H9 (cell line): Measurements from ENCODE around the gene RASL10A. TPM values are rescaled to one million over a fixed set of nuclear protein-coding genes. Genes with fewer than 3 reads are reported as not detected.

Experiments
- DNase-seq: peaks from one replicate; pipeline ENCODE4 v3.0.0-alpha.2; 2017
- H2AFZ ChIP-seq: one replicate; pipeline ENCODE4 v1.6.1; 2013; ENCODE audit warnings: mild to moderate bottlenecking, low read length, control low read depth, moderate library complexity
- H2AK5ac ChIP-seq: 2 replicates; pipeline ENCODE4 v1.6.1; 2013; ENCODE audit warnings: low read length, control low read depth, mixed read lengths; ENCODE audit not compliant: insufficient read length
- H2BK120ac ChIP-seq: one replicate; pipeline ENCODE4 v1.6.1; 2013; ENCODE audit warnings: low read depth, mild to moderate bottlenecking, low read length, control low read depth, inconsistent platforms; ENCODE audit not compliant: poor library complexity, severe bottlenecking
- H2BK12ac ChIP-seq: 2 replicates; pipeline ENCODE4 v1.6.1; 2013; ENCODE audit warnings: low read length, control low read depth, mixed read lengths, low read depth; ENCODE audit not compliant: insufficient read length
- H2BK15ac ChIP-seq: 2 replicates; pipeline ENCODE4 v1.6.1; 2013; ENCODE audit warnings: low read depth, low read length, control low read depth
- H2BK20ac ChIP-seq: one replicate; pipeline ENCODE4 v1.6.1; 2013; ENCODE audit warnings: low read depth, mild to moderate bottlenecking, low read length, control low read depth, inconsistent platforms; ENCODE audit not compliant: poor library complexity, severe bottlenecking
- H2BK5ac ChIP-seq: 2 replicates; pipeline ENCODE4 v1.6.1; 2013; ENCODE audit warnings: low read length, control low read depth, mixed read lengths; ENCODE audit not compliant: insufficient read length
- H3K14ac ChIP-seq: 2 replicates; pipeline ENCODE4 v1.6.1; 2013; ENCODE audit warnings: low read length, control low read depth; ENCODE audit not compliant: insufficient read depth
- H3K18ac ChIP-seq: 2 replicates; pipeline ENCODE4 v1.6.1; 2013; ENCODE audit warnings: low read depth, mild to moderate bottlenecking, mixed read lengths, low read length, control low read depth; ENCODE audit not compliant: insufficient read length
- H3K23ac ChIP-seq: 2 replicates; pipeline ENCODE4 v1.6.1; 2013; ENCODE audit warnings: low read length, control low read depth, mixed read lengths, low read depth; ENCODE audit not compliant: insufficient read length
- H3K23me2 ChIP-seq: 2 replicates; pipeline ENCODE4 v1.6.1; 2013; ENCODE audit warnings: low read depth, mild to moderate bottlenecking, mixed read lengths, low read length, control low read depth; ENCODE audit not compliant: insufficient read length, poor library complexity, severe bottlenecking
- H3K27ac ChIP-seq: 2 replicates; pipeline ENCODE4 v1.5.1; 2013; ENCODE audit warnings: low read length, control low read depth, mixed read lengths, low read depth; ENCODE audit not compliant: insufficient read length
- H3K27me3 ChIP-seq: 2 replicates; pipeline ENCODE4 v1.6.1; 2013; ENCODE audit warnings: low read length, control low read depth, inconsistent platforms; ENCODE audit not compliant: insufficient read depth
- H3K4ac ChIP-seq: 2 replicates; pipeline ENCODE4 v1.6.1; 2013; ENCODE audit warnings: low read depth, mild to moderate bottlenecking, control low read depth, inconsistent platforms, low read length, moderate library complexity
- H3K4me1 ChIP-seq: 2 replicates; pipeline ENCODE4 v1.6.1; 2013; ENCODE audit warnings: low read length, control low read depth, inconsistent platforms; ENCODE audit not compliant: insufficient read depth
- H3K4me2 ChIP-seq: 2 replicates; pipeline ENCODE4 v1.6.1; 2013; ENCODE audit warnings: low read length, control low read depth, mixed read lengths; ENCODE audit not compliant: insufficient read length, insufficient read depth
- H3K56ac ChIP-seq: 2 replicates; pipeline ENCODE4 v1.6.1; 2013; ENCODE audit warnings: low read depth, mild to moderate bottlenecking, mixed read lengths, low read length, control low read depth; ENCODE audit not compliant: insufficient read length
- H3K79me1 ChIP-seq: 2 replicates; pipeline ENCODE4 v1.6.1; 2013; ENCODE audit warnings: low read depth, mild to moderate bottlenecking, moderate library complexity, low read length, control low read depth, inconsistent platforms; ENCODE audit not compliant: insufficient read depth, poor library complexity, severe bottlenecking
- H3K79me2 ChIP-seq: 2 replicates; pipeline ENCODE4 v1.6.1; 2013; ENCODE audit warnings: low read length, control low read depth, inconsistent platforms; ENCODE audit not compliant: insufficient read depth
- H3K9ac ChIP-seq: 2 replicates; pipeline ENCODE4 v1.6.1; 2013; ENCODE audit warnings: low read length, control low read depth, mixed read lengths; ENCODE audit not compliant: insufficient read length; ENCODE audit errors: extremely low read depth
- H3K9me3 ChIP-seq: one replicate; pipeline ENCODE4 v1.6.1; 2013; ENCODE audit warnings: low read depth, low read length, inconsistent platforms; ENCODE audit not compliant: control insufficient read depth
- H3T11ph ChIP-seq: one replicate; pipeline ENCODE4 v1.6.1; 2013; ENCODE audit warnings: mild to moderate bottlenecking, low read length, control low read depth, inconsistent platforms
- H4K20me1 ChIP-seq: one replicate; pipeline ENCODE4 v1.6.1; 2013; ENCODE audit not compliant: control insufficient read depth, insufficient read length, insufficient read depth
- H4K5ac ChIP-seq: 2 replicates; pipeline ENCODE4 v1.6.1; 2013; ENCODE audit warnings: low read depth, mild to moderate bottlenecking, mixed read lengths, low read length, control low read depth; ENCODE audit not compliant: insufficient read length
- H4K8ac ChIP-seq: replicated peaks from 2 replicates; pipeline ENCODE4 v1.6.1; 2013; ENCODE audit warnings: low read length, control low read depth, mixed read lengths, low read depth; ENCODE audit not compliant: insufficient read length
- H4K91ac ChIP-seq: 2 replicates; pipeline ENCODE4 v1.6.1; 2013; ENCODE audit warnings: low read depth, mild to moderate bottlenecking, moderate library complexity, mixed read lengths, low read length, control low read depth; ENCODE audit not compliant: insufficient read length
- H3K27ac Mint-ChIP-seq, 3 experiments: 2 replicates in 2 of 3; 3 replicates in 1 of 3; pipeline ENCODE4 v1.8.0; 2020 to 2021; ENCODE audit warnings: mixed read lengths in 3 of 3, mild to moderate bottlenecking in 1 of 3, moderate library complexity in 1 of 3
- H3K27me3 Mint-ChIP-seq: 2 replicates; pipeline ENCODE4 v1.8.0; 2021; ENCODE audit warnings: low read depth, mild to moderate bottlenecking, moderate library complexity, mixed read lengths
- H3K36me3 Mint-ChIP-seq, 3 experiments: 2 replicates in 2 of 3; 3 replicates in 1 of 3; pipeline ENCODE4 v1.8.0; 2020 to 2021; ENCODE audit warnings: low read depth in 3 of 3, mixed read lengths in 3 of 3; ENCODE audit not compliant: insufficient read depth in 1 of 3
- H3K4me1 Mint-ChIP-seq, 2 experiments: 2 replicates each; pipeline ENCODE4 v1.8.0; 2020; ENCODE audit warnings: mixed read lengths in 2 of 2
- H3K4me3 Mint-ChIP-seq, 2 experiments: 2 replicates in 1 of 2; 3 replicates in 1 of 2; pipeline ENCODE4 v1.8.0; 2020 to 2021; ENCODE audit warnings: mild to moderate bottlenecking in 2 of 2, mixed read lengths in 2 of 2, moderate library complexity in 1 of 2
- H3K9me3 Mint-ChIP-seq, 2 experiments: 2 replicates in 1 of 2; 3 replicates in 1 of 2; pipeline ENCODE4 v1.8.0; 2020; ENCODE audit warnings: mild to moderate bottlenecking in 2 of 2, mixed read lengths in 2 of 2, moderate library complexity in 1 of 2
- CTCF ChIP-seq: fragments of 200-600 bp; sonication (generic); conservative IDR thresholded peaks from 3 replicates; pipeline ENCODE4 v1.8.0; 2021; ENCODE audit warnings: antibody characterized with exemption, mild to moderate bottlenecking
- WGBS: extraction: QIAGEN DNeasy Blood & Tissue Kit; methylation state at CpG from one replicate; pipeline ENCODE4 v1.1.7; 2013; ENCODE audit warnings: missing lambda C conversion rate, low lambda C conversion rate, mixed read lengths; ENCODE audit not compliant: insufficient read length; ENCODE audit errors: extremely low coverage; 5-methylcytosine and 5-hydroxymethylcytosine counted together
- total RNA-seq: library from RNA; stranded (reverse); gene quantifications from 2 replicates; pipeline ENCODE4 v1.2.1, GENCODE V29; 2021

RASL10A gene
- total RNA-seq, 1 experiment from 2014 or later = 0.90 TPM

- Histone ChIP-seq H3K4ac (no peak overlapping the region), H2AFZ (no peak overlapping the region), H3K14ac (no peak overlapping the region), H3K9ac (no peak overlapping the region), H2BK20ac (no peak overlapping the region), H3K27ac (no peak overlapping the region), H2BK120ac (no peak overlapping the region), H4K5ac (no peak overlapping the region), H4K8ac (no peak overlapping the region), H2BK15ac (no peak overlapping the region), H3K27me3 (no peaks in the 10 kb centered on the region), H3K79me2 (no peaks in the 10 kb centered on the region), H2AK5ac (no peak overlapping the region), H3K23me2 (no peaks in the 10 kb centered on the region), H3T11ph (no peak overlapping the region), H2BK5ac (no peak overlapping the region), H3K4me1 (no peaks in the 10 kb centered on the region), H2BK12ac (no peak overlapping the region), H4K20me1 (no peaks in the 10 kb centered on the region), H3K9me3 (no peaks in the 10 kb centered on the region), H3K4me2 (no peak overlapping the region), H4K91ac (no peak overlapping the region), H3K18ac (no peak overlapping the region), H3K56ac (no peak overlapping the region), H3K23ac (no peak overlapping the region), H3K79me1 (no peaks in the 10 kb centered on the region)
- H3K4me1 Mint-ChIP-seq = no peaks in the 10 kb centered on the region
- H3K27me3 Mint-ChIP-seq = no peaks in the 10 kb centered on the region
- H3K4me3 Mint-ChIP-seq = no peak overlapping the region
- no peak for DNase-seq
- no CpG with 5 or more reads among the region's 7 CpGs for WGBS
- no peak overlapping the region; a peak in 2 of 7 replicates for H3K27ac Mint-ChIP-seq
- H3K36me3 Mint-ChIP-seq = peaks cover 21 to 88% (median 50%) of the 10 kb centered on the region in 3 experiments; a peak in 6 of 7 replicates
- TF ChIP-seq CTCF = no peak
- H3K9me3 Mint-ChIP-seq = no peaks in the 10 kb centered on the region
Observed at GRCh38 chr22:29343313-29343805, 27.9 kb upstream of the RASL10A start.
